ENCODE results near the gene LRIT2. TPM values are rescaled to one million over a fixed set of nuclear protein-coding genes. Genes with fewer than 3 reads are reported as not detected.
A peak's percentile ranks its signal among the peaks of the same experiment; 100 is the strongest.

Gene LRIT2
- total RNA-seq, 1 experiment from 2014 or later = not detected

- no peak for DNase-seq (ENCODE audit: low read depth)
These were observed 18.4 kb upstream of the LRIT2 start for GRCh38 chr10:84243759-84244158.

GRCh38 chr10:84241185-84241790 lies 15.9 kb upstream of the LRIT2 start, which contains the start of gene LRIT1:
Gene LRIT1, minus strand, starts transcription at chr10:84241546. Its CDS starts 107 bp downstream, at chr10:84241439.
- DNase-seq (ENCODE audit: low read depth) = no peak

GRCh38 chr10:84238909-84239308 lies 13.6 kb upstream of the LRIT2 start:
- DNase-seq (ENCODE audit: low read depth) = no peak

- DNase-seq (ENCODE audit: low read depth) = no peak
These were observed 12.1 kb upstream of the LRIT2 start for GRCh38 chr10:84237199-84238051.

- no peak for DNase-seq (ENCODE audit: low read depth)
These were observed 11.5 kb upstream of the LRIT2 start for GRCh38 chr10:84236807-84237198.

- no peak for DNase-seq (ENCODE audit: low read depth)
These were observed 9.8 kb upstream of the LRIT2 start for GRCh38 chr10:84235096-84235495.

GRCh38 chr10:84234479-84234878 lies 9.1 kb upstream of the LRIT2 start:
- no peak for DNase-seq (ENCODE audit: low read depth)

GRCh38 chr10:84233940-84234339 lies 8.6 kb upstream of the LRIT2 start:
- no peak for DNase-seq (ENCODE audit: low read depth)

GRCh38 chr10:84232376-84232775 lies 7.0 kb upstream of the LRIT2 start:
- no peak for DNase-seq (ENCODE audit: low read depth)

GRCh38 chr10:84230359-84230758 lies 5.0 kb upstream of the LRIT2 start:
- DNase-seq (ENCODE audit: low read depth) = no peak

GRCh38 chr10:84227810-84228209 lies 2.5 kb upstream of the LRIT2 start:
- no peak for DNase-seq (ENCODE audit: low read depth)

- DNase-seq (ENCODE audit: low read depth) = no peak
These were observed 1.3 kb upstream of the LRIT2 start for GRCh38 chr10:84226616-84227015.

- DNase-seq (ENCODE audit: low read depth) = no peak
These were observed 824 bp downstream of the LRIT2 start for GRCh38 chr10:84224411-84225028.

- no peak for DNase-seq (ENCODE audit: low read depth)
These were observed 3.4 kb downstream of the LRIT2 start for GRCh38 chr10:84221916-84222315.

- no peak for DNase-seq (ENCODE audit: low read depth)
These were observed 7.6 kb downstream of the LRIT2 start for GRCh38 chr10:84217746-84218145.

GRCh38 chr10:84216834-84217233 lies 8.5 kb downstream of the LRIT2 start:
- DNase-seq (ENCODE audit: low read depth) = no peak

- DNase-seq (ENCODE audit: low read depth) = peak; percentile 28
These were observed 10.6 kb downstream of the LRIT2 start for GRCh38 chr10:84214612-84215235.

GRCh38 chr10:84214046-84214572 lies 11.2 kb downstream of the LRIT2 start:
- no peak for DNase-seq (ENCODE audit: low read depth)

- no peak for DNase-seq (ENCODE audit: low read depth)
These were observed 12.3 kb downstream of the LRIT2 start for GRCh38 chr10:84213076-84213475.

GRCh38 chr10:84212014-84212413 lies 13.3 kb downstream of the LRIT2 start:
- no peak for DNase-seq (ENCODE audit: low read depth)

- no peak for DNase-seq (ENCODE audit: low read depth)
These were observed 13.8 kb downstream of the LRIT2 start for GRCh38 chr10:84211566-84211965.

GRCh38 chr10:84208023-84208422 lies 17.3 kb downstream of the LRIT2 start:
- no peak for DNase-seq (ENCODE audit: low read depth)

Measured in LHCN-M2 (cell line).